WTC11 (cell line): Measurements from ENCODE around the gene CNDP2. TPM values are rescaled to one million over a fixed set of nuclear protein-coding genes. Genes with fewer than 3 reads are reported as not detected.

Source experiments
- ATAC-seq: fragments of 200-7000 bp; cut with Tn5 transposase; 2 replicates; pipeline ENCODE4 v1.10.0; 2021; ENCODE audit warnings: mild to moderate bottlenecking, moderate library complexity
- CTCF ChIA-PET: fragments of 300-600 bp; sonication (Branson Sonifier 250); formaldehyde crosslinking; loops from one replicate; lab custom pipeline; 2021; ENCODE audit warnings: antibody characterized with exemption; lab: Charles Lee
- POLR2A ChIA-PET: fragments of 350-600 bp; sonication (Branson Sonifier 250); formaldehyde crosslinking; loops from one replicate; lab custom pipeline; 2021; ENCODE audit warnings: antibody characterized with exemption; lab: Charles Lee
- DNase-seq: peaks from one replicate; pipeline ENCODE4 v3.0.0; 2021; ENCODE audit warnings: low spot score
- H3K27ac Mint-ChIP-seq: 2 replicates; pipeline ENCODE4 v1.8.0; 2021; ENCODE audit warnings: mixed read lengths
- H3K27me3 Mint-ChIP-seq: 2 replicates; pipeline ENCODE4 v1.8.0; 2021; ENCODE audit warnings: low read depth, mild to moderate bottlenecking, moderate library complexity, mixed read lengths
- H3K36me3 Mint-ChIP-seq: 2 replicates; pipeline ENCODE4 v1.8.0; 2021; ENCODE audit warnings: mixed read lengths
- H3K4me1 Mint-ChIP-seq: 2 replicates; pipeline ENCODE4 v1.8.0; 2022; ENCODE audit warnings: mixed read lengths
- H3K4me3 Mint-ChIP-seq: 2 replicates; pipeline ENCODE4 v1.8.0; 2021; ENCODE audit warnings: mild to moderate bottlenecking, moderate library complexity, mixed read lengths
- H3K9me3 Mint-ChIP-seq: 2 replicates; pipeline ENCODE4 v1.8.0; 2021; ENCODE audit warnings: mixed read lengths
- ARID4B ChIP-seq: sonication (generic); formaldehyde crosslinking; IDR thresholded peaks from 2 replicates; pipeline ENCODE4 v1.8.0; 2023; ENCODE audit warnings: missing genetic modification reagents, mild to moderate bottlenecking, borderline replicate concordance
- CREM ChIP-seq: sonication (generic); formaldehyde crosslinking; IDR thresholded peaks from 2 replicates; pipeline ENCODE4 v1.8.1; 2022; ENCODE audit warnings: mild to moderate bottlenecking, missing genetic modification reagents, moderate library complexity
- CTCF ChIP-seq: fragments of 200-600 bp; IDR thresholded peaks from 2 replicates; pipeline ENCODE4 v1.8.0; 2022; ENCODE audit warnings: antibody characterized with exemption
- EMX1 ChIP-seq: fragments of 250-450 bp; sonication (Bioruptor Pico); IDR thresholded peaks from 2 replicates; pipeline ENCODE4 v1.8.0; 2021; ENCODE audit warnings: mild to moderate bottlenecking
- ESRRA ChIP-seq: sonication (generic); formaldehyde crosslinking; IDR thresholded peaks from 2 replicates; pipeline ENCODE4 v1.8.1; 2022; ENCODE audit warnings: mild to moderate bottlenecking, missing genetic modification reagents, borderline replicate concordance
- ETV6 ChIP-seq: sonication (generic); formaldehyde crosslinking; IDR thresholded peaks from 2 replicates; pipeline ENCODE4 v1.8.1; 2022; ENCODE audit warnings: mild to moderate bottlenecking, missing genetic modification reagents
- GABPB1 ChIP-seq: sonication (generic); formaldehyde crosslinking; IDR thresholded peaks from 2 replicates; pipeline ENCODE4 v1.8.1; 2023; ENCODE audit warnings: mild to moderate bottlenecking, missing genetic modification reagents
- HMGA2 ChIP-seq: fragments of 250-450 bp; sonication (Bioruptor Pico); IDR thresholded peaks from 2 replicates; pipeline ENCODE4 v1.4.0; 2021; ENCODE audit warnings: mild to moderate bottlenecking, moderate library complexity
- MXD4 ChIP-seq: fragments of 250-450 bp; sonication (Bioruptor Pico); IDR thresholded peaks from 2 replicates; pipeline ENCODE4 v1.8.0; 2021; ENCODE audit warnings: mild to moderate bottlenecking, moderate library complexity, borderline replicate concordance
- NFE2L1 ChIP-seq: sonication (generic); formaldehyde crosslinking; IDR thresholded peaks from 2 replicates; pipeline ENCODE4 v1.8.1; 2023; ENCODE audit warnings: missing genetic modification reagents
- NFYB ChIP-seq: sonication (generic); formaldehyde crosslinking; conservative IDR thresholded peaks from 2 replicates; pipeline ENCODE4 v1.8.0; 2022; ENCODE audit warnings: low read depth, missing genetic modification reagents
- NR1H2 ChIP-seq: sonication (generic); formaldehyde crosslinking; IDR thresholded peaks from 2 replicates; pipeline ENCODE4 v1.9.0; 2021; ENCODE audit warnings: mild to moderate bottlenecking, moderate library complexity, missing genetic modification reagents
- ZNF219 ChIP-seq: sonication (generic); formaldehyde crosslinking; IDR thresholded peaks from 2 replicates; pipeline ENCODE4 v1.8.0; 2023; ENCODE audit warnings: missing genetic modification reagents, mild to moderate bottlenecking, borderline replicate concordance
- ZNF263 ChIP-seq: sonication (generic); formaldehyde crosslinking; IDR thresholded peaks from 2 replicates; pipeline ENCODE4 v1.8.1; 2022; ENCODE audit warnings: low read depth, mild to moderate bottlenecking, moderate library complexity, missing genetic modification reagents
- ZNF317 ChIP-seq: sonication (generic); formaldehyde crosslinking; IDR thresholded peaks from 2 replicates; pipeline ENCODE4 v1.8.1; 2023; ENCODE audit warnings: low read depth, mild to moderate bottlenecking, moderate library complexity, missing genetic modification reagents, borderline replicate concordance
- ZNF671 ChIP-seq: fragments of 250-450 bp; sonication (Bioruptor Pico); IDR thresholded peaks from 2 replicates; pipeline ENCODE4 v1.8.0; 2021; ENCODE audit warnings: mild to moderate bottlenecking
- total RNA-seq: library from RNA; stranded (reverse); gene quantifications from 3 replicates; pipeline ENCODE4 v1.2.3, GENCODE V29; 2021
- TF ChIP-seq, protein P1 (sequence below): sonication (generic); formaldehyde crosslinking; IDR thresholded peaks from 2 replicates; pipeline ENCODE4 v1.8.1; 2023; ENCODE audit warnings: mild to moderate bottlenecking, moderate library complexity, missing genetic modification reagents
- TF ChIP-seq, protein P2 (sequence below): sonication (generic); formaldehyde crosslinking; conservative IDR thresholded peaks from 2 replicates; pipeline ENCODE4 v1.8.1; 2022; ENCODE audit warnings: mild to moderate bottlenecking, missing genetic modification reagents
- TF ChIP-seq, protein P3 (sequence below): fragments of 250-450 bp; sonication (Bioruptor Pico); IDR thresholded peaks from 2 replicates; pipeline ENCODE4 v1.8.0; 2021; ENCODE audit warnings: mild to moderate bottlenecking
- TF ChIP-seq, protein P4 (sequence below): sonication (generic); formaldehyde crosslinking; IDR thresholded peaks from 2 replicates; pipeline ENCODE4 v1.8.1; 2022; ENCODE audit warnings: mild to moderate bottlenecking, moderate library complexity, missing genetic modification reagents
- TF ChIP-seq, protein P5 (sequence below): sonication (generic); formaldehyde crosslinking; IDR thresholded peaks from 2 replicates; pipeline ENCODE4 v1.8.1; 2023; ENCODE audit warnings: mild to moderate bottlenecking, missing genetic modification reagents, moderate library complexity

CNDP2 gene
- total RNA-seq, 1 experiment from 2014 or later: 248 TPM

DNA sequence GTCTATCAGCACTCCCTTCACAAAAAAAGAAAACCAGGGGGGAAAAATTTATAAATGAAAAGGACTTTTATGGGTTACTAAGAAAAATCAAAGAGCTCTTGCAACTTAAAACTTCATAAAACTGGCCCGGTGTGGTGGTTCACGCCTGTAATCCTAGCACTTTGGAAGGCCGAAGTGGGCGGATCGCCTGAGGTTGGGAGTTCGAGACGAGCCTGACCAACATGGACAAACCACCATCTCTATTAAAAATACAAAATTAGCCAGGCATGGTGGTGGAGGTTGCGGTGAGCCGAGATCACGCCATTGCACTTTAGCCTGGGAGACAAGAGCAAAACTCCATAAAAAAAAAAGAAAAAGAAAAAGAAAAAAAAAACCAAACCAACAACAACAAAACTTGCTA is 40.8 kb upstream of the CNDP2 start (continued):
- TF ChIP-seq ARID4B (CRISPR knock-in tag) (no peak), CTCF (no peak), HMGA2 (CRISPR knock-in tag) (no peak), EMX1 (CRISPR knock-in tag) (no peak), ZNF263 (CRISPR knock-in tag) (no peak), NR1H2 (CRISPR knock-in tag) (no peak), ZNF219 (CRISPR knock-in tag) (no peak), GABPB1 (CRISPR knock-in tag) (no peak), NFYB (CRISPR knock-in tag) (no peak), ETV6 (CRISPR knock-in tag) (no peak)
- TF ChIP-seq, protein P1, sequence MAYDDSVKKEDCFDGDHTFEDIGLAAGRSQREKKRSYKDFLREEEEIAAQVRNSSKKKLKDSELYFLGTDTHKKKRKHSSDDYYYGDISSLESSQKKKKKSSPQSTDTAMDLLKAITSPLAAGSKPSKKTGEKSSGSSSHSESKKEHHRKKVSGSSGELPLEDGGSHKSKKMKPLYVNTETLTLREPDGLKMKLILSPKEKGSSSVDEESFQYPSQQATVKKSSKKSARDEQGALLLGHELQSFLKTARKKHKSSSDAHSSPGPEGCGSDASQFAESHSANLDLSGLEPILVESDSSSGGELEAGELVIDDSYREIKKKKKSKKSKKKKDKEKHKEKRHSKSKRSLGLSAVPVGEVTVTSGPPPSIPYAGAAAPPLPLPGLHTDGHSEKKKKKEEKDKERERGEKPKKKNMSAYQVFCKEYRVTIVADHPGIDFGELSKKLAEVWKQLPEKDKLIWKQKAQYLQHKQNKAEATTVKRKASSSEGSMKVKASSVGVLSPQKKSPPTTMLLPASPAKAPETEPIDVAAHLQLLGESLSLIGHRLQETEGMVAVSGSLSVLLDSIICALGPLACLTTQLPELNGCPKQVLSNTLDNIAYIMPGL (CRISPR knock-in tag): no peak
- TF ChIP-seq, all 79 proteins: peak for 0

DNA sequence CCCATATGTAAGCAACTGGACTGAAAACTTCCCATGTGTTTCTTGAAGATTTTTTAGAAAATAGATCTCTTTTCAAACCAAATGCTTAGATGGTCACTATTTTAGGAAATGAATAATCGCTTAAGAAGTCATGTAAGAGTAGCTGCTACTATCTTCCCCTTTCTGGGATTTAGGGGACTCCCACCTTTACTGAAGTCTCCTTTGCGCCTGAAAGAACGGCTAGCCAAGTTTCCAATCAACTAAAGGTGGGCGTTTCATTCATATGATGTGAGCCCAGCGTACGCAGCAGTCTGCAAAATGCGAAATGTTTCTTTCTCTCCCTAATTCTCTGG is 40.2 kb upstream of the CNDP2 start:
- H3K4me3 Mint-ChIP-seq: peak overlapping the region; percentile 68
- ATAC-seq (no peak), DNase-seq (no peak)
- H3K27me3 Mint-ChIP-seq: peaks cover 61% of the 10 kb centered on the region
- CTCF ChIA-PET: interaction anchor here (0.8 to 4.7 kb wide), 3 partner anchors 37 to 258 kb away, joined by 3 to 27 read pairs (median 3); no protein-coding TSS in a partner anchor
- no peaks in the 10 kb centered on the region for H3K9me3 Mint-ChIP-seq
- H3K4me1 Mint-ChIP-seq: peaks cover 3% of the 10 kb centered on the region
- POLR2A ChIA-PET: no interaction called here
- no peak overlapping the region for H3K27ac Mint-ChIP-seq
- TF ChIP-seq CREM (CRISPR knock-in tag) (no peak), MXD4 (CRISPR knock-in tag) (no peak), ZNF317 (CRISPR knock-in tag) (no peak), ZNF671 (CRISPR knock-in tag) (no peak), ESRRA (CRISPR knock-in tag) (no peak), NFE2L1 (CRISPR knock-in tag) (no peak)
- TF ChIP-seq, protein P2, sequence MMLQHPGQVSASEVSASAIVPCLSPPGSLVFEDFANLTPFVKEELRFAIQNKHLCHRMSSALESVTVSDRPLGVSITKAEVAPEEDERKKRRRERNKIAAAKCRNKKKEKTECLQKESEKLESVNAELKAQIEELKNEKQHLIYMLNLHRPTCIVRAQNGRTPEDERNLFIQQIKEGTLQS (CRISPR knock-in tag): no peak
- TF ChIP-seq, protein P3, sequence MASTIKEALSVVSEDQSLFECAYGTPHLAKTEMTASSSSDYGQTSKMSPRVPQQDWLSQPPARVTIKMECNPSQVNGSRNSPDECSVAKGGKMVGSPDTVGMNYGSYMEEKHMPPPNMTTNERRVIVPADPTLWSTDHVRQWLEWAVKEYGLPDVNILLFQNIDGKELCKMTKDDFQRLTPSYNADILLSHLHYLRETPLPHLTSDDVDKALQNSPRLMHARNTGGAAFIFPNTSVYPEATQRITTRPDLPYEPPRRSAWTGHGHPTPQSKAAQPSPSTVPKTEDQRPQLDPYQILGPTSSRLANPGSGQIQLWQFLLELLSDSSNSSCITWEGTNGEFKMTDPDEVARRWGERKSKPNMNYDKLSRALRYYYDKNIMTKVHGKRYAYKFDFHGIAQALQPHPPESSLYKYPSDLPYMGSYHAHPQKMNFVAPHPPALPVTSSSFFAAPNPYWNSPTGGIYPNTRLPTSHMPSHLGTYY (CRISPR knock-in tag): no peak
- TF ChIP-seq, protein P4, sequence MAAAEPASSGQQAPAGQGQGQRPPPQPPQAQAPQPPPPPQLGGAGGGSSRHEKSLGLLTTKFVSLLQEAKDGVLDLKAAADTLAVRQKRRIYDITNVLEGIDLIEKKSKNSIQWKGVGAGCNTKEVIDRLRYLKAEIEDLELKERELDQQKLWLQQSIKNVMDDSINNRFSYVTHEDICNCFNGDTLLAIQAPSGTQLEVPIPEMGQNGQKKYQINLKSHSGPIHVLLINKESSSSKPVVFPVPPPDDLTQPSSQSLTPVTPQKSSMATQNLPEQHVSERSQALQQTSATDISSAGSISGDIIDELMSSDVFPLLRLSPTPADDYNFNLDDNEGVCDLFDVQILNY (CRISPR knock-in tag): no peak
- TF ChIP-seq, protein P5, sequence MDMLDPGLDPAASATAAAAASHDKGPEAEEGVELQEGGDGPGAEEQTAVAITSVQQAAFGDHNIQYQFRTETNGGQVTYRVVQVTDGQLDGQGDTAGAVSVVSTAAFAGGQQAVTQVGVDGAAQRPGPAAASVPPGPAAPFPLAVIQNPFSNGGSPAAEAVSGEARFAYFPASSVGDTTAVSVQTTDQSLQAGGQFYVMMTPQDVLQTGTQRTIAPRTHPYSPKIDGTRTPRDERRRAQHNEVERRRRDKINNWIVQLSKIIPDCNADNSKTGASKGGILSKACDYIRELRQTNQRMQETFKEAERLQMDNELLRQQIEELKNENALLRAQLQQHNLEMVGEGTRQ: no peak
- no peaks in the 10 kb centered on the region for H3K36me3 Mint-ChIP-seq
